HG02759 (cell line): ENCODE measurements around the gene CUX1.

ENCODE experiments used
- ATAC-seq: cut with Tn5 transposase; IDR thresholded peaks from one replicate; pipeline ENCODE4 v1.9.1; 2021; ENCODE audit warnings: mild to moderate bottlenecking, moderate library complexity; ENCODE audit not compliant: unreplicated experiment

CUX1 gene

DNA sequence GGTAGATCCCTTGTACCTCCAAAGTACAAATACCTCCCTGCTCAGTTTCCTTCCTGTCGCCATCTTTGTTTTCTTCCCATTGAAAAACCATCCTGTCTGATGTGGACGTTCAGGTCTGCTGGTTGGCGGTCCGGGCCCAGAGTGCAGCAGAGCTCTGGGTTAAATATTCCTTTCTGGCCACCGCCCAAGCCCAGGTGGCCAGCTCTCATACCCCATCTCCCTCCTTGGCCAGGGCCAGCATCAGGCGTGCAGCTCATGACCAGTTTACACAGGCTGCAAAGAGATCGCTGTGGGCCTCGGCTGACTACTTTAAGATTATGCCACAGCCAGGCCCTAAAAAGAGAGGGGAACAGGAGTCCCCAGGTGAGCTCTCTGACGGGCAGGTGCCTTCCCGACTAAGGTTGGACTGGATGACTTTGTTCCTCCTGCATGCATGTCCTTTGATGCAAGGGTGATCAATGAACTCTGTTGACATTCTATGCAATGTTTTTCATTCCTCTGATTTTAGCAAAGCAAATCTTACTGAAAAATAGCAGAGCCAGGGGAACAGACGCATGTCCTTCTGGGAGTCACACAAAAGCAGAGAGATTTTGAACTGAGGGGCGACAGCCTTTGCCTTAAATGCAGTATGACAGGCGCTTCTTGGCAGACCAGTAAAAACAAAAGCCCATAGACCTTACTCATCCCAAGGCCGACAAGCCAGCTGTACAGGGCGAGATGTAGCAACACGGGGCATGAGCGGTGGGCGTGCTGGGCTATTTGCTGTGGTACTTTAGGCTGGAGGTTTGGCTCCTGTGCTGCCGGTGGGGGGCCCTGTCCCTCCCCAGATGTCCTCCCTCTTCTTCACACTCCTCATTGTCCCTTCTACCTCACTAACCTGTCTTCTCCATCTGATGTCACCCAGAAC, 435.9 kb downstream of the CUX1 start:
- no peak for ATAC-seq

DNA sequence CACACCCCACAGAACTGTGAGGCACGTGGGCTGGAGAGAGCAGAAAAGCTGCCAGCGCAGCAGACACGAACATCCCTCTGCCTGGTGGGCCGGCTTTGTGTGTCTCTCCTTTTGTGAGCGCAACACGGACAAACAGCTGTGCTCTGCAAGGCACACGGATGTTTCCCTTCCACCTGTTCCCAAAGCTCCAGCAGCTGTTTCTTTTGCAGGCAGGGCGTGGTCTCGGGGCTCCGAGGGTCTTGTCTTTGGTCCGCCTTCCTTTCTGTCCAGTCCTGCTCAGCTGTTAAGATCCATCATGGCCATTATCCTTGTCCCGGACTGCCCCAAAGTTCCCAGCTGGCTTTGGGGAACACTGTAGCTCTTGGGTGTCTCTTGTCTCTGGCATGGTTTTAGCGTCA, 436.5 kb downstream of the CUX1 start:
- ATAC-seq, result no peak

- no peak for ATAC-seq
These were observed 437.1 kb downstream of the CUX1 start for GRCh38 chr7:102254521-102254920.

DNA sequence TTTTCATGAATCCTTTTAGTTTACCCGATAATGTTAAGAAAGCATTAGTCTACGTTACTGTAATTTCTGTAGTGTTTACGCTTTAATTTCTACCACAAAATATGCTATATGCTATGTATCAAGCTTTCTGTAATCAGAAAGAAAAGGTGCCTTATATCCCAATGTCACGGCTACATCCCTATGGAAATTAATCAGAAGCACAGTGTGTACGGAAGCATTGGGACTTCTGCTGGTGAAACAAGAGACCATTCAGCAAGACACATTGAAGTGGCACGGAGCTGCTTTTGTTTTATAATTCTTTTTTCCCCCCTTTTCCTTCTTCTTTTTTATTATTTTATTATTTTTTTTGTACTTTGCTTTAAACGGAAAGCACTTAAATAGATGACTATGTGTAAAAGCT, 438.1 kb downstream of the CUX1 start:
- ATAC-seq, result no peak

GRCh38 chr7:102255916-102256315, 438.5 kb downstream of the CUX1 start:
- ATAC-seq, result no peak

DNA sequence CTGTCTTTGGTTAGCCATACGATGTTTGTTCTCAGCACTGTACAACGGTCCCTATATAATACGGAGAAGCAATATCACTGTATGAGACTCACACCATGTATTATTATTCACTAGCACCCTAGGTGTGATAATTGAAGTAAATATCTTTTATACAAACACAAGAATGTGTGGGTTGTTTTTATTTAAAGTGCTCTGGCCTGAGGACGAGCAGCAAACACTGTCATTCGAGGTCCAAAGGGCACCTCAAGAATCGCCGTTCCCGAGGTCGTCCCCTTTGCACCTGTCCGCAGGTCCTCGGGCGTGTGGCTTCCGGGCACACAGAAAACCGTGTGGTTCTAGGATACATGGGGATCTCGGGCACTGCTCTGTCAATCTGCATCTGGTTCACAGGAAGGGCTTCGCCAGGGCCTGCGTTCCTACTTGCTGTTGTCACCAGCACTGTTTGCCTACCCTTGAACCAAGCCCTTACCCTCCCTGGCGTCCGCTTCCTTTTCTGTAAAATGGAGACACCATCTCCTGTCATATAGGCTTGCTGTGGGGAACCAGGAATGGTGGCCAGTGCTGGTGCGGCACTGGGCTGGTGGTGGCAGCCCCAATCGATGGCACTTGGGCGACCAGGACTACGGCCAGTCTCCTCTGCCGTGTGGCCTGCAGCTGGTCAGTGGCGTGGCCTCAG, 440.8 kb downstream of the CUX1 start:
- no peak for ATAC-seq

DNA sequence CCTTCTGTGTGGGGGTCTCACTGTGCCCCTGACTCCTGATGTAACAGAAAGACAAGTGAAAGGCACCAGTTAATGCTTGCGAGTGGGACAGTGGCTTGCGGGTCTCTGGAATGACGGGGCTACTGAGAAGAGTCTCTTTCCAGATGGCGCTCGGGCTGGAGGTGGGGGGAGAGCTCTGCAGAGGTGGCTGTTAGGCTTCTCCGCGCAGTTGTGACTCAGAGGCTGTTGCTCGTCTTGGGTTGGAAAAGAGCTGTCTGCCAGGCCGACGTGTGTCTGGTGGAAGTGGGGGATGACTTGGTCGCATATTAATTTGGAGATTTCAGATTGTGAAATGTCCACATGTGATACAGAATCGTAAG, 441.3 kb downstream of the CUX1 start:
- no peak for ATAC-seq

DNA sequence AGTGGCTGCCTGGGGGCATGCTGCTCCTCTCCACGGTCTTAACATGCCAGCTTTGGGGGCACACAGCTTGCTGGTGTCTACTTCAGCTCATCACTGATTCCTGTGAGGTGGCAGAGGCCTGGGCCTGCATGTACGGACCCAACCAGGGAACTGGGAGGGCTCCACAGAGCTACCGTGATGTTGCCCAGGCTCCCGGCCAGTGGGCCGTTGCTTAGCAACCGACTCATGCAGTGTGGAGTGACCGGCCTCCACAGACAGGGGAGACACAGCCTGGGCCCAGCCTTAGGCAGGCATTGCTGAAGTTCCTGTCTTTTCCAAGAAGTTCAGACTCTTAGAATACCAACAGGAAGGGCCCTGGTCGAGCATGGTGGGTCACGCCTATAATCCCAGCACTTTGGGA, 443.4 kb downstream of the CUX1 start:
- ATAC-seq, result no peak

- ATAC-seq, result no peak
These were observed 444.0 kb downstream of the CUX1 start for GRCh38 chr7:102261451-102261850.

DNA sequence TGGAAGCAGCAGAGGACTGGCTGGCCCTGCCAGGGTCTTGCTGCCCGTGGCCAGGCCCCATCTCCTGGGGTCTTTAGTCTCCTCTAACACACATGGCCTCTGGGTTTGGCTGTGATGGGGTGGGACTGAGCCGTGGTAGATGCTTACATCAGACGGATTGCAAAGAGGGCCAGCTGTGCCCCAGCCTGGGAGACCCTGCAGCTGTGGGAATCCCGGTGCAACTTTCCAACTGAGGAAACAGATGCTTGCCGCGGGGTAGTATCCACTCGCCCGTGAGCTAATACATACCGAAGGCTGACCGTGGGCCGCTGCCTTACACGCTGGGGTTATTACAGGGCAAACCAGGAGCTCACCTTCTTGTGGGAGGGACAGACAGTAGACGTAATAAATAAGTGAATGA, 445.1 kb downstream of the CUX1 start:
- ATAC-seq, result no peak

GRCh38 chr7:102264367-102264891, 447.0 kb downstream of the CUX1 start:
- no peak for ATAC-seq

- no peak for ATAC-seq
These were observed 449.1 kb downstream of the CUX1 start for GRCh38 chr7:102266541-102266940.

DNA sequence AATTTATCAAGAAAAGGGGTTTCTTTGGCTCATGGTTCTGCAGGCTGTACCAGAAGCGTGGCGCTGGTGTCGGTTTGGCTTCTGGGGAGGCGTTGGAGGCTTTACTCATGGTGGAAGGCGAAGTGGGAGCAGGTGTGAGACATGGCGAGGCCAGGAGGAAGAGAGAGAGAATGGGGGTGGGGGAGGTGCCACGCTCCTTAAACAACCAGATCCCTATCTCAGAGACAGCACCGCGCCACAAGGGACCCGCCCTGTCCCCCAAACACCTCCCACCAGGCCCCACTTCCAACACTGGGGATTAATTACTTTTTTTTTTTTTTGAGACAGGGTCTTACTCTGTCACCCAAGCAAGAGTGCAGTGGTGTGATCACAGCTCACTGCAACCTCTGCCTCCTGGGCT, 451.2 kb downstream of the CUX1 start:
- ATAC-seq, result no peak

GRCh38 chr7:102270178-102270887, 452.9 kb downstream of the CUX1 start:
- ATAC-seq, result no peak

- ATAC-seq, result no peak
These were observed 453.9 kb downstream of the CUX1 start for GRCh38 chr7:102271158-102271798.

DNA sequence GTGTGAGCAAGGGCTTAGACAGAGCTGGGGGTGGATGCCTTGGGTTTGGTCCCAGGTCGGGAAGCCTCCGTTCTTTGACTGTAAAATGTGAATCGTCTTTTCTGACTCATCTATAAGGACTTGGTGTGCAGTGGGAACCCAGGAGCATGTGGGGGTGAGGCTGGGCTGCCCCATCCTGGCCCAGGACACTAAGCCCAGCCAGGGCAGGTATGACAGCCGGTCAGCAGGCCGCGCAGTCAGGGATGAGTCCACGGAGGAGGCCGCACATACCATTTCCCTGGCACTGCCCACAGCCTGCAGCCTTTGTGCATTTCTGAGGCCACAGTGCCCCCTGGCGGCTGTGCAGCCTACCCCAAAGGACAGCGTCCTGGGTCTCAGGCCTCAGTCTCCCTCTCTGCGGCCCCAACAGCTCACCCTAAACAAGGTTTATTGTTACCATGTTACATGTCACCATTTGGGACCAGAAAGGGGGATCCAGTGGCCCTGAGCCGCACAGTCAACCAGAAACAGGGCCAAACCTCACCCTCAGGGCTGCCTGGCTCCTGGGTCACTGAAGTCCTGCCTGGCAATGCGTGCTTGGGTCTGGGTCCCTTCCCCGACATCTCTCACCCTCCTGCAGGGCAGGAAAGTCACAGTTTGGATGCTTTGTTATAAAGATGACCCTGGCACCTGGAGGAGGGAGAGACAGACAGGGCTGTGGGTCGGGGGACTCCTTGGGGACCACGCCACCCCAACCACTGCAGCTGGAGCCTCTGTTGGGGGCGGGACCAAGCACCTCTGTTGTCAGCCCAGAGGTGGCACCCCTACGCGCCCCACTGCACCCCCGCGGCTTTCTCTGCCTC, 454.9 kb downstream of the CUX1 start:
- ATAC-seq, result peak; percentile 53

DNA sequence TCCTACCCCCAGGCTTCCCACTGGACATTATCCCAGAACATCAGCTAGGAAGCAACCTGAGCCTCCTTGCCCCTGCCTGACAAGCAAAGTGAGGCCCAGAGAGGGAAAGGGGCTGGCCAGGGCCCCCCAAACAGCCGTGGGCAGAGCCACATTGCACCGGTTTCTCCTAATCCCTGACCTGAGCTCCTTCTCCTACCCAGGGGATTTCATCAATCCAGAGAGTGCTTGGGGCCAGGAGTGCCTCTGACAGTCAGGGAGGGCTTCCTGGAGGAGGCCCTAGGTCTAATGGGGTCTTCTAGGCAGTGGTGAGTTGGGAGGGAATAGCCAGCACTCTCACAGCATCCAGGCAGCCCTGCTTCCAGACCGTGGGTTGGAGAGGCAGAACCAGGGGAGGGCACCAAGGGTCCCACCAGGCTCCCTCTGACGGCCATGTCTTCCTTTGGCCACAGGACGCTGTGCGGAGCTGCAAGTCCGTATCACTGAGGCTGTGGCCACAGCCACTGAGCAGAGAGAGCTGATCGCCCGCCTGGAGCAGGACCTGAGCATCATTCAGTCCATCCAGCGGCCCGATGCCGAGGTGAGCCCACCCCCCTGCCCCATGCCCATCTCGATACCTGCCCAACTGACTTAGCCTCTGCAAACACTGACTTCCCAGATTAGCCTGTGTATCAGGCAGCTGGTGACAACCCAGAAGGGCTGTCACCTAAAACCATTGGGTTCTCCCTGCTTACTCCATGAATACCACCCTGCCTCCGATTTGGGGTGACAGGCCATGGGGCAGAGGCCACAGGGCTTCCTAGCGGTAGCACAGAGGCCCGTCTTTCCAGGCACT, 455.7 kb downstream of the CUX1 start:
- ATAC-seq, result no peak

DNA sequence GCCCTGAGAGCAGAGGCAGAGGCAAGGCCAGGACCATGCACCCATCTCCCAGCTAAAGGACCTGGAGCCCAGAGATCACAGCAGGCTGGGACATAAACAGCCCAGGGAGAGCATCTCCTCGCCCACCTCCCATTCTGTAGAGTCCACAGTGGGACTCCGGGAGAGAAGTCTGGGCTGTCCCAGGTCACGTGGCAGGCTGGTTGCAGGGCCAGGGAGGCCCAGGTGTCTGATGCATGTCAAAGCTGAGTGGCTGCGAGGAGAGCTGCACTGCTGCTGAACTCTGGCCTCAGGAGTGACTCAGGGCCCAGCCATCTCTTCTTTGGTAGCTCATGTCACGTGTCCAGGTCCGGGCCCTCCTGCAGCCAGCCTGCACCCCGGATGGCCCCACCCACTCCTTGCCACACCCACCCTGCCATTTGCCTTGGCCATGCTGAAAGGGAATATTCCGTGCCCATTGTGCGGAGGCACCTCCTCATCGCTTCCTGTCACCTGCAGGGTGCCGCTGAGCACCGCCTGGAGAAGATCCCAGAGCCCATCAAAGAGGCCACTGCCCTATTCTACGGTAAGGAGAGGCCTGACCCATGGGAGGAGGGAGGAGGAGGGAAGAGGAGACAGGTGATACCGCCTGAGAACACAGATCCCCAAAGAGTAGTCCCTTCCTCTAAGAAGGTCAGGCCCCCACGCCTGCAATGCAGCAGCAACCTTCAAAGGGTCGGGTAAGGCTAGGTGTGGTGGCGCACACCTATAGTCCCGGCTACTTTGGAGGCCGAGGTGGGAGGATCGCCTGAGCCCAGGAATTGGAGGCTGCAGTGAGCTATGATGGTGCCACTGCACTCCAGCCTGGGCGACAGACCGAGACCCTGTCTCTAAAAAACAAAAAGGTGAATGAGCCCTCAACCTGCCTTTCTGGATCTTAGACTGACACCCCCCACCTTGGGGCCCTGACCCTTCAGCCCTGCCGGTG, 456.6 kb downstream of the CUX1 start:
- no peak for ATAC-seq
